PC-9 (cell line): ENCODE results near the gene PAH. TPM values are rescaled to one million over a fixed set of nuclear protein-coding genes. Genes with fewer than 3 reads are reported as not detected.

Experiments
- BruUV-seq: library from RNA; stranded (reverse); fragments of 400-500 nt; replicated peaks from 2 replicates; lab custom pipeline; 2021; lab: Mats Ljungman, UMichigan
- CTCF ChIA-PET: fragments of 300-600 bp; sonication (Branson Sonifier 250); formaldehyde crosslinking; loops from one replicate; lab custom pipeline; 2022; ENCODE audit warnings: antibody characterized with exemption; lab: Charles Lee
- POLR2A ChIA-PET: fragments of 300-600 bp; sonication (Branson Sonifier 250); formaldehyde crosslinking; loops from one replicate; lab custom pipeline; 2022; ENCODE audit warnings: antibody characterized with exemption; ENCODE audit not compliant: unreplicated experiment; lab: Charles Lee
- DNase-seq, 2 experiments: peaks; one replicate each; pipeline versions ENCODE4 v3.0.0 to v3.0.0-alpha.2; 2015 to 2022; ENCODE audit warnings: mixed read lengths in 1 of 2
- H2AFZ ChIP-seq: fragments of 200-600 bp; sonication (generic); 2 replicates; pipeline ENCODE4 v1.8.1; 2017; ENCODE audit warnings: antibody characterized with exemption
- H3F3A ChIP-seq: fragments of 200-600 bp; sonication (generic); 2 replicates; pipeline ENCODE4 v1.8.1; 2017; ENCODE audit warnings: antibody characterized with exemption, mild to moderate bottlenecking, low read depth; ENCODE audit not compliant: insufficient read depth
- H3K27ac ChIP-seq: fragments of 200-600 bp; sonication (generic); 2 replicates; pipeline ENCODE4 v1.6.1; 2016; ENCODE audit warnings: mixed run types
- H3K27me3 ChIP-seq: fragments of 200-600 bp; sonication (generic); 2 replicates; pipeline ENCODE4 v1.6.1; 2016; ENCODE audit warnings: low read depth, mixed run types; ENCODE audit not compliant: insufficient read depth
- H3K36me3 ChIP-seq: fragments of 200-600 bp; sonication (generic); 2 replicates; pipeline ENCODE4 v1.6.1; 2016; ENCODE audit warnings: low read depth, mixed run types
- H3K4me1 ChIP-seq: fragments of 200-600 bp; sonication (generic); replicated peaks from 2 replicates; pipeline ENCODE4 v1.6.1; 2016; ENCODE audit warnings: mixed run types; ENCODE audit not compliant: insufficient read depth
- H3K4me2 ChIP-seq: fragments of 200-600 bp; sonication (generic); 2 replicates; pipeline ENCODE4 v1.6.1; 2017; ENCODE audit warnings: mixed run types
- H3K4me3 ChIP-seq: fragments of 200-600 bp; sonication (generic); 2 replicates; pipeline ENCODE4 v1.6.1; 2016; ENCODE audit warnings: mixed run types
- H3K79me2 ChIP-seq: fragments of 200-600 bp; sonication (generic); 2 replicates; pipeline ENCODE4 v1.6.1; 2017; ENCODE audit warnings: low read depth, mixed run types
- H3K9me2 ChIP-seq: fragments of 200-600 bp; sonication (generic); 2 replicates; pipeline ENCODE4 v1.8.1; 2017; ENCODE audit warnings: mild to moderate bottlenecking; ENCODE audit not compliant: insufficient read depth
- H3K9me3 ChIP-seq: fragments of 200-600 bp; sonication (generic); 2 replicates; pipeline ENCODE4 v1.8.1; 2016; ENCODE audit warnings: low read depth; ENCODE audit not compliant: insufficient read depth
- H4K20me1 ChIP-seq: fragments of 200-600 bp; sonication (generic); 2 replicates; pipeline ENCODE4 v1.8.1; 2017; ENCODE audit not compliant: insufficient read depth
- CTCF ChIP-seq: fragments of 200-600 bp; sonication (generic); conservative IDR thresholded peaks from 2 replicates; pipeline ENCODE4 v1.6.1; 2017; ENCODE audit warnings: mixed run types, antibody characterized with exemption, mild to moderate bottlenecking, moderate library complexity
- EZH2 ChIP-seq: fragments of 200-600 bp; sonication (generic); IDR thresholded peaks from 2 replicates; pipeline ENCODE4 v1.8.0; 2017; ENCODE audit warnings: antibody characterized with exemption, low read depth
- intact Hi-C: fragments of 100-400 bp; cut with micrococcal nuclease; formaldehyde crosslinking; loops from one replicate; pipeline ENCODE4 v1.10.0; 2022; ENCODE audit not compliant: unreplicated experiment
- total RNA-seq: library from RNA; stranded (reverse); gene quantifications from 2 replicates; pipeline ENCODE4 v1.2.3, GENCODE V29; 2021

The PAH gene
- total RNA-seq, 1 experiment from 2014 or later: not detected

DNA sequence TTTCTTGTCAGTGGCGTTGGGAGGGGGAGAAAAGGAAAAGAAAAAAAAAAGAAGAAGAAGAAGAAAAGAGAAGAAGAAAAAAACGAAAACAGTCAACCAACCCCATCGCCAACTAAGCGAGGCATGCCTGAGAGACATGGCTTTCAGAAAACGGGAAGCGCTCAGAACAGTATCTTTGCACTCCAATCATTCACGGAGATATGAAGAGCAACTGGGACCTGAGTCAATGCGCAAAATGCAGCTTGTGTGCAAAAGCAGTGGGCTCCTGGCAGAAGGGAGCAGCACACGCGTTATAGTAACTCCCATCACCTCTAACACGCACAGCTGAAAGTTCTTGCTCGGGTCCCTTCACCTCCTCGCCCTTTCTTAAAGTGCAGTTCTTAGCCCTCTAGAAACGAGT is 42.3 kb upstream of the PAH start:
- ChIA-PET POLR2A (no interaction called here), CTCF (no interaction called here)
- Histone ChIP-seq H4K20me1 (no peaks in the 10 kb centered on the region), H3K9me3 (no peaks in the 10 kb centered on the region), H3K4me3 (no peak overlapping the region), H3K4me2 (no peak overlapping the region), H3K27me3 (peaks cover 51% of the 10 kb centered on the region), H3K79me2 (no peaks in the 10 kb centered on the region), H3K27ac (no peak overlapping the region), H3K4me1 (no peaks in the 10 kb centered on the region), H2AFZ (no peak overlapping the region), H3K9me2 (no peaks in the 10 kb centered on the region), H3K36me3 (no peaks in the 10 kb centered on the region), H3F3A (no peaks in the 10 kb centered on the region)
- no peak for DNase-seq
- intact Hi-C loops: no loop called here
- TF ChIP-seq EZH2: no peak
- no TSS peak for BruUV-seq

- no peaks in the 10 kb centered on the region for H3K9me2 ChIP-seq
- H4K20me1 ChIP-seq: no peaks in the 10 kb centered on the region
- intact Hi-C loops: no loop called here
- no TSS peak for BruUV-seq
- peaks cover 47% of the 10 kb centered on the region for H3K27me3 ChIP-seq
- CTCF ChIA-PET: no interaction called here
- no peak overlapping the region for H3K4me3 ChIP-seq
- H3K9me3 ChIP-seq: no peaks in the 10 kb centered on the region
- H3K27ac ChIP-seq: no peak overlapping the region
- no peak overlapping the region for H2AFZ ChIP-seq
- H3K4me1 ChIP-seq: no peaks in the 10 kb centered on the region
- H3K4me2 ChIP-seq: no peak overlapping the region
- no peaks in the 10 kb centered on the region for H3F3A ChIP-seq
- no peak for DNase-seq
- no peaks in the 10 kb centered on the region for H3K79me2 ChIP-seq
- TF ChIP-seq EZH2 (no peak), CTCF (no peak)
- H3K36me3 ChIP-seq: no peaks in the 10 kb centered on the region
- POLR2A ChIA-PET: no interaction called here
Observed at GRCh38 chr12:102958830-102959176, 41.8 kb upstream of the PAH start.

GRCh38 chr12:102958073-102958829 is 41.2 kb upstream of the PAH start:
- H3K9me2 ChIP-seq: no peaks in the 10 kb centered on the region
- H3K4me1 ChIP-seq: no peaks in the 10 kb centered on the region
- no peak overlapping the region for H3K4me3 ChIP-seq
- H3K27me3 ChIP-seq: peaks cover 41% of the 10 kb centered on the region
- no peaks in the 10 kb centered on the region for H4K20me1 ChIP-seq
- H3K4me2 ChIP-seq: no peak overlapping the region
- intact Hi-C loops: no loop called here
- no TSS peak for BruUV-seq
- ChIA-PET CTCF (no interaction called here), POLR2A (no interaction called here)
- no peak for TF ChIP-seq CTCF
- no peak for TF ChIP-seq EZH2
- no peaks in the 10 kb centered on the region for H3K9me3 ChIP-seq
- no peak overlapping the region for H3K27ac ChIP-seq
- no peaks in the 10 kb centered on the region for H3F3A ChIP-seq
- H3K79me2 ChIP-seq: no peaks in the 10 kb centered on the region
- no peak for DNase-seq
- no peak overlapping the region for H2AFZ ChIP-seq
- no peaks in the 10 kb centered on the region for H3K36me3 ChIP-seq
